ENCODE measurements around the gene XYLT1.
"Not testable (repeated sequence)": the region's sequence is repeated elsewhere in the genome, so short reads cannot be mapped to it uniquely, and the experiment has no call there.

Gene XYLT1, protein sequence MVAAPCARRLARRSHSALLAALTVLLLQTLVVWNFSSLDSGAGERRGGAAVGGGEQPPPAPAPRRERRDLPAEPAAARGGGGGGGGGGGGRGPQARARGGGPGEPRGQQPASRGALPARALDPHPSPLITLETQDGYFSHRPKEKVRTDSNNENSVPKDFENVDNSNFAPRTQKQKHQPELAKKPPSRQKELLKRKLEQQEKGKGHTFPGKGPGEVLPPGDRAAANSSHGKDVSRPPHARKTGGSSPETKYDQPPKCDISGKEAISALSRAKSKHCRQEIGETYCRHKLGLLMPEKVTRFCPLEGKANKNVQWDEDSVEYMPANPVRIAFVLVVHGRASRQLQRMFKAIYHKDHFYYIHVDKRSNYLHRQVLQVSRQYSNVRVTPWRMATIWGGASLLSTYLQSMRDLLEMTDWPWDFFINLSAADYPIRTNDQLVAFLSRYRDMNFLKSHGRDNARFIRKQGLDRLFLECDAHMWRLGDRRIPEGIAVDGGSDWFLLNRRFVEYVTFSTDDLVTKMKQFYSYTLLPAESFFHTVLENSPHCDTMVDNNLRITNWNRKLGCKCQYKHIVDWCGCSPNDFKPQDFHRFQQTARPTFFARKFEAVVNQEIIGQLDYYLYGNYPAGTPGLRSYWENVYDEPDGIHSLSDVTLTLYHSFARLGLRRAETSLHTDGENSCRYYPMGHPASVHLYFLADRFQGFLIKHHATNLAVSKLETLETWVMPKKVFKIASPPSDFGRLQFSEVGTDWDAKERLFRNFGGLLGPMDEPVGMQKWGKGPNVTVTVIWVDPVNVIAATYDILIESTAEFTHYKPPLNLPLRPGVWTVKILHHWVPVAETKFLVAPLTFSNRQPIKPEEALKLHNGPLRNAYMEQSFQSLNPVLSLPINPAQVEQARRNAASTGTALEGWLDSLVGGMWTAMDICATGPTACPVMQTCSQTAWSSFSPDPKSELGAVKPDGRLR

DNA sequence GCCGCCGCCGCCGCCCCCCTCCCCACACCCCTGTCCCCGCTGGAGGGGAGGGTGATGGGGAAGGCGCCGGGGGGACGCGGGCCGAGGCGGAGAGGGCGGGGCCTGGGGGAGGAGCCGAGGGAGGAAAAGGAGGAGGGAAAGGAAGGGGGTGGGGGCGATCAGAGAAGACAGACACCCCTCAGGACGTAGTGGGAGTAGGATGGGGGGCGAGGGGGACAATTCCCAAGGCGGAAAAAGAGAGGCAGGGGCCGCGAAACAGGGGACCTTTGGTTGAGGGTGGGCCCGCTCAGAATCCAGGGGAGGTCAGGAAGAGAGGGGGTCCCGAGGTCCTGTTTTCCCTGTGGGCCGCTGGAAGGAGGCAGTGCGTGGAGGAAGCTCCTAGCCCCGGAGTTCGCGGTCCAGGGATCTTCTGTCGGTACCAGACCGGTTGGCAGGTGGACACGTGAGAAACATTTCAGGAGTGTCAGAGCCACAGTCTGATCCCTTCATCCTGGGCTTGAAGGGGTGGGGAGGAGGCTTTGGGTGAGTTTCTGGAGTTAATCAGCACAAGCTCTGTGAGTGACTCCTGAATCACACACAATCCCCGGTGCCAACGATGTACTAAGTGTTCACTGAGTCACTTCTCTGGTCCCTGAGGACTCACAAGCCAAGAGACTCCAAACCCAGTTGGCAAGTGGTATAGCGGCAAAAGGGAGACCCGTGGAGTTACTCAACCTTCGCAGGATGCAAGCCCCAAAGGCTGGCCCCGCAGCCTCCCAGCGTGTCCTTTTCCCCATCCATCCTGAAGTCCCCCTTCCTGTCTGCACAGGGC lies at the start of gene XYLT1:
XYLT1 (minus strand) TSS at position 53 of the 811 bp plus-strand sequence. CDS start 164 bp downstream, outside the sequence.
- TF ChIP-seq JUND (IDR thresholded peaks at IDR 0.05; ENCODE audit: low read depth): no peak
- no peak for DNase-seq (ENCODE audit: low read depth in 1 of 2, low spot score in 1 of 2)
- in situ Hi-C loops (cut with HindIII; ENCODE audit: low pct_unique_long_range_greater_than_20kb, low sequenced_read_pairs): no loop called here

DNA sequence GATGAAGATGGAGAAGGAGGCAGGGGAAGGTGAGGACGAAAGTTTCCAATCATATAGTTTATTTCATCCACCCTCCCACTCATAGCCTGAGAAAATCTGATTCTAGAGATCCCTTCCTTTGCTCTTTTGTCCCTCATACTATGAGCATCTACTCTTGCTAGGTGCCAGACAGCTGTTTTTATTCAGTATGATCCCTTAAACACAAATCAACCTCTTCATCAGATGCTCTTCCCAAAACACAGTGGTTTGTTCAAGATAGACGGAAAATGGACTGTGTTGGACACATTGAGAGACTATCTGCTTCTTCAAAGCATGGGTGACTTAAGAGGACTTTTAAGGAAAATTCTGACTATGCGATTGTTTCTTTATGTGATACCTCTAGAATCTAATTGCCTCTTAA lies 49.4 kb upstream of the XYLT1 start:
- in situ Hi-C loops (cut with HindIII; ENCODE audit: low pct_unique_long_range_greater_than_20kb, low sequenced_read_pairs): no loop called here
- TF ChIP-seq JUND (IDR thresholded peaks at IDR 0.05; ENCODE audit: low read depth): no peak
- DNase-seq (ENCODE audit: low read depth in 1 of 2, low spot score in 1 of 2): no peak

DNA sequence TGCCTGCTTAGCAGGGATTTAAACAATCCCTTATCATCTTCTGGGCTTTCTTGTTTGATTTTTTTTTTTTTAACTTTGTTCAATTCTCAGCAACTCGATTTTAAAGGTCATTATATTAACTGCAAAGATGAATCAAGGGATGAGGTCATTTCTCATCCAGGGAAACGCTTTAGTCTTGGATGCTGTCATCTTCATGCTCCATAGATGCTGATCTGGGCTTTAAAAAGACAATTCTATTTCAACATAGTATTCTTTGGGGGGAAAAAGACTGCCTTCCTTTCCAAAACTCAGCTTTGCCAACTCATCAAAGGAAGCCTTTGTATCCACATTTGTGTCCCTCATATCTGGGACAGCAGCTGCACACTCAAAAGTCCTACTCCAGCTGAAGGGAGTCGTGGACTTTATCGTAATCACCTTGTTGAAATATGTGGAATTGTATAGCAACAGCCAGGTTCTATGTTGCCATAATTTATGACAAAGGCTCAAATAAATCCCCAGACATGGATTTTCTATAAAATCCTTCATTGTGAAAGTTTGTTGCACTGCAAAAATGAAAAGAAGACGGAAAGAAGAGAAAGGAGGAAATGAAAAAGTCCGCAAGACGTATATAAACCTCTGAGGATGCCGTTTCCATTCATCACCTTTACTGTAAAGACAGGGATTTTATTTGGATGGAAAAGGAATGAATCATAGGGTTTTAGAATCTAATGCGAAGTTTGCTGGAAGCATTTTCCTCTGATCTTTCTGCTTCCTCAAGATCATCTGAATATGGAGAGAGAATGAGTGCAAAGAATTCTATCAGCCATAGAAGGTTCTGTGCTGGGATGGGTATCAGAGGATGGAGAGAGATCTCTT lies 48.6 kb upstream of the XYLT1 start:
- in situ Hi-C loops (cut with HindIII; ENCODE audit: low pct_unique_long_range_greater_than_20kb, low sequenced_read_pairs): no loop called here
- TF ChIP-seq JUND (IDR thresholded peaks at IDR 0.05; ENCODE audit: low read depth): no peak
- no peak for DNase-seq (ENCODE audit: low read depth in 1 of 2, low spot score in 1 of 2)

DNA sequence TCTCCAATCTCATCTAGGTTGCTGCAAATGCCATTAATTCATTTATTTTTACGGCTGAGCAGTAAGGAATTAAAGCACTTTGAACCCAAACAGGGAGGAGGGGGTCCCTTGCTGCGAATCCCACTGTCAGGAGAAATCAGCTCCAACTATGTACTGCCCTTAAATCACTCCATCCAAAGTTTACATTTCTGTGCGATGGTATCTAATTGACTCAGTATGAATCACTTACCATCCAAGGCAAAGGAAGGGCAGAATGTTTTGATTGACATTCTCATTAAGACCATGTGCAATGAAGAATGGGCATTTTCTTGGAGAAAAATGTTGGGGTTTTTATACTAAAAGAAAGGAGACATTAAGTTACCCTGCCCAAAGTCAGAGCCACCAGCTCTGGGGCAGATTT lies 47.7 kb upstream of the XYLT1 start:
- TF ChIP-seq JUND (IDR thresholded peaks at IDR 0.05; ENCODE audit: low read depth): no peak
- no peak for DNase-seq (ENCODE audit: low read depth in 1 of 2, low spot score in 1 of 2)
- in situ Hi-C loops (cut with HindIII; ENCODE audit: low pct_unique_long_range_greater_than_20kb, low sequenced_read_pairs): no loop called here

DNA sequence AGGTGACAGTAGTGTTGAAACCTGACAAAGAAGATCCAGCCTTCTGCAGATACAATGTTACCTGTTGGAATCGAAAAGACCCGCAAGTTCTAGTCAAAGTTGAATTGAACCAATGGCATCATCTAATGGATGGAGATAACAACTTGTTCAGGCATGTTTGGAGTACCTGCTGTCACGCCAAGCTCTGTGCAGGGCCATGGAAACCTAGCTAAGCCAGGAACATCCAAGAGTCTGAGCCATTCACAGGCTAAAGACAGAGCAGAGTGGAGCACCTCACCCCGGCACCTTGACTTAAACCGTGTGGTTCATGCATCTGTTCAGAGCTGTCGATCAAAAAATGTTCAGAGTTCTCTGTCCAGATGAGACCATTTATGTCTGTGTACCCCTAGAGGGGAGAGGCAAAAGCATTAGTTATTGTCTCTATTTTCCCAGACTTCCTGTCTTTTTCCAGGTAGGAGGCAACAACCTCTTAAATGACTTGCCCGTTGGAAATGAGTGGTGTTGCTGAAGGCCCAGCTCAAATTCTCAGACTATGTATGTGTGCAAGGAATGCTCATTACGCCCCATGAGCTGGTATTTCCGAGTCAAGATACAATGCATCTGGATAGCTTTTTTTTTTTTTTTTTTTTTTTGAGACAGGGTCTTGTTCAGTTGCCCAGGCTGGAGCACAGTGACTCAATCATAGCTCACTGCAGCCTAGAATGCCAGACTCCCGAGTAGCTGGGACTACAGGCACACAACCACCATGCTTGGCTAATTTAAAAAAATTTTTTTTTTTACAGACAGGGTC lies 44.9 kb upstream of the XYLT1 start:
- DNase-seq (ENCODE audit: low read depth in 1 of 2, low spot score in 1 of 2): no peak
- in situ Hi-C loops (cut with HindIII; ENCODE audit: low pct_unique_long_range_greater_than_20kb, low sequenced_read_pairs): no loop called here
- TF ChIP-seq JUND (IDR thresholded peaks at IDR 0.05; ENCODE audit: low read depth): no peak

DNA sequence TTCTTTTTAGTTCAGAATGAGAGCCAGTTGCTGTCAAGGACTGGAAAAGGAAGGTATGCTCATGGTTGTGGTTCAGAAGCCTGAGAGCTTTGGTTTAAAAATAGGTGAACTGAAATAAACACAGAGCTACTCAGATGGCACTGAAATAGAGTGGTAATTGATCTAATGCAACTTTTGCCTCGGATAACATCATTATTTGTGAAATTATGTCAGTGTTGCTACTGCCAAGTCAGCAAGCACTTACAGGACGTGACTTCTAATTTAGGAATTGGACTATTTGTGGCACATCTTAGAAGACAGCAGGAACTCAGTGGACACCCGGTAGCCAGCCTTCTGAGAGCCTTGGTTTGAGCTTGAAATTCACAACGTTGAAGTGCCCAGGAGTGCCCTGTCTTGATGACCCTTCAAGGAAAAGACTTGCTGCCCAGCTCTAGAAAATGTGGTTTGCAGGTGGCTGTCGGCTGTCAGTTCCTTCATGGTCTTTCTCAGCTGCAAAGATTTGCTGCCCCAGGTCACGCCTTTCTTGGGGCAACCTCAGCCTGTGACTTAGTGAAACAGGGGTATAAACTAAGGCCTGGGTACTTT lies 42.0 kb upstream of the XYLT1 start:
- no peak for TF ChIP-seq JUND (IDR thresholded peaks at IDR 0.05; ENCODE audit: low read depth)
- in situ Hi-C loops (cut with HindIII; ENCODE audit: low pct_unique_long_range_greater_than_20kb, low sequenced_read_pairs): no loop called here
- no peak for DNase-seq (ENCODE audit: low read depth in 1 of 2, low spot score in 1 of 2)

DNA sequence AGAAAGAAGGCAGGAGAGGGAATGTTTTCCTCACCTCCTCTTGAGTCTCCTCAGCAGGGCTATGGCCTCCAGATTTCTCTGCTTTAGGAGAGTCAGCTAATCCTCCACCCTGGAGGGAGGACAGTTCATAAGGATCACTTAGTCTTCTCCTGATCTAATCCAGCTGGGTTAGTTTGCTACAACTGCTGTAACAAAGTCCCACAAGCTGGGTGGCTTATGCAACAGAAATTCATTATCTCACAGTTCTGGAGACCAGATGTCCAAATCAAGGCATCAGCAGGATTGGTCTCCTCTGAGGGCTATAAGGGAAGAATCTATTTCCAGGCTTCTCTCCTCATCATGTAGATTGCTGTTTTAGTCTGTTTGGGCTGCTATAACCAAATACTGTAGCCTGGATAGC lies 40.6 kb upstream of the XYLT1 start:
- DNase-seq (ENCODE audit: low read depth in 1 of 2, low spot score in 1 of 2): no peak
- in situ Hi-C loops (cut with HindIII; ENCODE audit: low pct_unique_long_range_greater_than_20kb, low sequenced_read_pairs): no loop called here
- TF ChIP-seq JUND (IDR thresholded peaks at IDR 0.05; ENCODE audit: low read depth): no peak

DNA sequence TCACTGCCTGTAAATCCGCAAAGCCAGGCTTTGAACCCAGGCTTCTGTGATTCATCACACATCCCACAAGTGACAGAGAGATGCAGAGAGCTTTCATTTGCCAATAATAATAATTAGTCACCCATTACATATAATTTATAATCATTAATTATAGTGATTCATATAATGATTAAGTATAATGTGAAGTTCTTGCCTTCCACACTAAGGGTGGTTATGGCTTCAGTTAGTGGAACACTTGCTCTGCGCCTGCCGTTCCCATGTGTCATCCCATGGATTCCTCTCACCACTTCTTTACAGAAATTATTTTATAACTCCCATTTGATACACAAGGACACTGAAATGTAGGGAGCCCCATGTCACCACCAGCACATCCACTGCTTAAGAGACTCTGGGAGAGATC lies 39.8 kb upstream of the XYLT1 start:
- in situ Hi-C loops (cut with HindIII; ENCODE audit: low pct_unique_long_range_greater_than_20kb, low sequenced_read_pairs): no loop called here
- no peak for TF ChIP-seq JUND (IDR thresholded peaks at IDR 0.05; ENCODE audit: low read depth)
- no peak for DNase-seq (ENCODE audit: low read depth in 1 of 2, low spot score in 1 of 2)

DNA sequence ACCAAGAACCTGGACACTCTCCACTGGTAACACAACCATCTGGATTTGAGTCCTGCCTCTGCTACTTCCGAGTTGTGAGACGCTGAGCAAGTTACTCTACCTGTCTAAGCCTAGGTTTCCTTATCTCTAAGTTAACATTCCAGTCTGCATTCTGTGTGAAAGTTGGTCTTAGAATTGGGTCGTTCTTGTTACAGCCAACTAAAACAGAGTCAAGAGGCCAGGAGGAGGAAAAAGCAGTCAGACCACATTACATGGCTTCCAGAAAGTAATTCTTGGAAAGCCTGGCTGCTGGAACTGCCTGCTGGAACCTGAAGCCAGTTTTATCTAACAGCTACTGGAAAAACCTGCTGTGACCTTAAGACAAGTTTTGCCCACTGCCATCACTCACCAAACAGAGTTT lies 38.4 kb upstream of the XYLT1 start:
- no peak for TF ChIP-seq JUND (IDR thresholded peaks at IDR 0.05; ENCODE audit: low read depth)
- in situ Hi-C loops (cut with HindIII; ENCODE audit: low pct_unique_long_range_greater_than_20kb, low sequenced_read_pairs): no loop called here
- peak; percentile 28 to 65 for DNase-seq (ENCODE audit: low read depth in 1 of 2, low spot score in 1 of 2)

DNA sequence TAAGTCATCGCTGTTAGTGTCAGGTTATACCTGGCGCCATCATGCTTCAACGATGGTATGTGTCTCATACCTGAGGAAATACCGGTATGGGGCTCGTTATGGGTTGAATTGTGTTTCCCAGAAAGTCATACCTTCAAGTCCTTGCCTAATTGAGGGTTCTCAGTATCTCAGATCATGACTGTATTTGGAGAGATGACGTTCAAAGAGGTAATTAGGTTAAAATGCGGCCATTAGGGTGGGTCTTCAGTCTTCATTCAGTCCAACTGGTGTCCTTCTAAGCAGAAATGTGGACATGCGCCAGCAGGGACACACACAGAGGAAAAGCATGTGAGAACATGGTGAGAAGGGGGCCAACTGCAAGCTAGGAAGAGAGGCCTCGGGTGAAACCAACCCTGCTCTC lies 37.5 kb upstream of the XYLT1 start:
- no peak for DNase-seq (ENCODE audit: low read depth in 1 of 2, low spot score in 1 of 2)
- no peak for TF ChIP-seq JUND (IDR thresholded peaks at IDR 0.05; ENCODE audit: low read depth)
- in situ Hi-C loops (cut with HindIII; ENCODE audit: low pct_unique_long_range_greater_than_20kb, low sequenced_read_pairs): no loop called here

DNA sequence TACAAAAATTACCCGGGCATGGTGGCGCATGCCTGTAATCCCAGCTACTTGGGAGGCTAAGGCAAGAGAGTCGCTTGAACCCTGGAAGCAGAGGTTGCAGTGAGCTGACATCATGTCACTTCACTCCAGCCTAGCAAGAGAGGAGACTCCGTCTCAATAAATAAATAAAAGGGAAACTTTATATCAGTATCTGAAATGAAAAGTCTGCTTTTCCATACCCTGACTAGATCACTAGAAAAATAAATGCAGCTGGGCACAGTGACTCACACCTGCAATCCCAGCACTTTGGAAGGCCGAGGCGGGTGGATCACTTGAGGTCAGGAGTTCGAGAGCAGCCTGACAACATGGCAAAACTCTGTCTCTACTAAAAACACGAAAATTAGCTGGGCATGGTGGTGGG lies 36.8 kb upstream of the XYLT1 start:
- in situ Hi-C loops (cut with HindIII; ENCODE audit: low pct_unique_long_range_greater_than_20kb, low sequenced_read_pairs); DNase-seq (ENCODE audit: low read depth in 1 of 2, low spot score in 1 of 2): not testable (repeated sequence)

DNA sequence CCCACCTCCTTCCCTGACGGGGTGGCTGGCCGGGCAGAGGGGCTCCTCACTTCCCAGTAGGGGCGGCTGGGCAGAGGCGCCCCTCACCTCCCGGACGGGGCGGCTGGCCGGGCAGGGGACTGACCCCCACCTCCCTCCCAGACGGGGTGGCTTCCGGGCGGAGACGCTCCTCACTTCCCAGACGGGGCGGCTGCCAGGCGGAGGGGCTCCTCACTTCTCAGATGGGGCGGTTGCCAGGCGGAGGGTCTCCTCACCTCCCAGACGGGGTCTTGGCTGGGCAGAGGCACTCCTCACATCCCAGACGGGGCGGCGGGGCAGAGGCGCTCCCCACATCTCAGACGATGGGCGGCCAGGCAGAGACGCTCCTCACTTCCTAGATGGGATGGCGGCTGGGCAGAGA lies 35.1 kb upstream of the XYLT1 start:
- DNase-seq (ENCODE audit: low read depth in 1 of 2, low spot score in 1 of 2); in situ Hi-C loops (cut with HindIII; ENCODE audit: low pct_unique_long_range_greater_than_20kb, low sequenced_read_pairs): not testable (repeated sequence)
